ENCODE data around the gene NDUFS7. TPM values are rescaled to one million over a fixed set of nuclear protein-coding genes. Genes with fewer than 3 reads are reported as not detected.

The NDUFS7 gene
- total RNA-seq, 1 experiment from 2014 or later = 135 TPM

- H3K9me3 Mint-ChIP-seq (ENCODE audit: unreplicated experiment) = no peaks in the 10 kb centered on the region
- H3K36me3 Mint-ChIP-seq (ENCODE audit: insufficient read depth, unreplicated experiment) = peaks cover 89% of the 10 kb centered on the region
- no peaks in the 10 kb centered on the region for H3K27me3 Mint-ChIP-seq (ENCODE audit: insufficient read depth, unreplicated experiment)
- intact Hi-C loops (cut with micrococcal nuclease) = no loop called here
- no peaks in the 10 kb centered on the region for H3K4me1 Mint-ChIP-seq (ENCODE audit: insufficient read depth, unreplicated experiment)
- BruUV-seq (replicated peaks) = no TSS peak
- no peak overlapping the region for H3K4me3 Mint-ChIP-seq (ENCODE audit: unreplicated experiment)
- no peak for TF ChIP-seq CTCF (IDR thresholded peaks at IDR 0.05; ENCODE audit: unreplicated experiment)
- POLR2A ChIA-PET = interaction anchor here (0.8 to 0.9 kb wide), 2 partner anchors 14 to 259 kb away, joined by 3 read pairs; no protein-coding TSS in a partner anchor
- CTCF ChIA-PET = no interaction called here
- H3K27ac Mint-ChIP-seq (ENCODE audit: low read depth, unreplicated experiment) = no peak overlapping the region
- DNase-seq (ENCODE audit: unreplicated experiment) = no peak
Measured at GRCh38 chr19:1422943-1423342, 39.2 kb downstream of the NDUFS7 start.

- Mint-ChIP-seq H3K9me3 (ENCODE audit: unreplicated experiment) (no peaks in the 10 kb centered on the region), H3K4me1 (ENCODE audit: insufficient read depth, unreplicated experiment) (no peaks in the 10 kb centered on the region), H3K4me3 (ENCODE audit: unreplicated experiment) (no peak overlapping the region), H3K27ac (ENCODE audit: low read depth, unreplicated experiment) (no peak overlapping the region), H3K36me3 (ENCODE audit: insufficient read depth, unreplicated experiment) (peaks cover 89% of the 10 kb centered on the region), H3K27me3 (ENCODE audit: insufficient read depth, unreplicated experiment) (no peaks in the 10 kb centered on the region)
- no peak for DNase-seq (ENCODE audit: unreplicated experiment)
- no TSS peak for BruUV-seq (replicated peaks)
- intact Hi-C loops (cut with micrococcal nuclease) = no loop called here
- ChIA-PET CTCF (interaction anchor here (0.6 kb wide), 1 partner anchor 106 kb away, joined by 4 read pairs; no protein-coding TSS in a partner anchor), POLR2A (interaction anchor here (0.8 kb wide), 1 partner anchor 259 kb away, joined by 3 read pairs; no protein-coding TSS in a partner anchor)
- TF ChIP-seq CTCF (IDR thresholded peaks at IDR 0.05; ENCODE audit: unreplicated experiment) = no peak
Measured at GRCh38 chr19:1423436-1424191, 39.9 kb downstream of the NDUFS7 start.

GRCh38 chr19:1424192-1424955, 40.7 kb downstream of the NDUFS7 start:
- TF ChIP-seq CTCF (IDR thresholded peaks at IDR 0.05; ENCODE audit: unreplicated experiment) = no peak
- Mint-ChIP-seq H3K4me1 (ENCODE audit: insufficient read depth, unreplicated experiment) (no peaks in the 10 kb centered on the region), H3K9me3 (ENCODE audit: unreplicated experiment) (no peaks in the 10 kb centered on the region), H3K27me3 (ENCODE audit: insufficient read depth, unreplicated experiment) (no peaks in the 10 kb centered on the region), H3K4me3 (ENCODE audit: unreplicated experiment) (no peak overlapping the region), H3K27ac (ENCODE audit: low read depth, unreplicated experiment) (no peak overlapping the region), H3K36me3 (ENCODE audit: insufficient read depth, unreplicated experiment) (peaks cover 89% of the 10 kb centered on the region)
- no peak for DNase-seq (ENCODE audit: unreplicated experiment)
- ChIA-PET CTCF (interaction anchor here (0.6 to 0.7 kb wide), 2 partner anchors 181 to 230 kb away, joined by 3 read pairs; no protein-coding TSS in a partner anchor), POLR2A (interaction anchor here (0.6 kb wide), 1 partner anchor 215 kb away, joined by 3 read pairs; no protein-coding TSS in a partner anchor)
- intact Hi-C loops (cut with micrococcal nuclease) = no loop called here
- no TSS peak for BruUV-seq (replicated peaks)
